HG03108 (cell line): ENCODE measurements around the gene OR56A3.
"Not testable (repeated sequence)": the region's sequence is repeated elsewhere in the genome, so short reads cannot be mapped to it uniquely, and the experiment has no call there.

Source experiments
- ATAC-seq: cut with Tn5 transposase; IDR thresholded peaks from one replicate; pipeline ENCODE4 v1.9.1; 2021; ENCODE audit warnings: moderate library complexity; ENCODE audit not compliant: unreplicated experiment

Gene OR56A3, protein sequence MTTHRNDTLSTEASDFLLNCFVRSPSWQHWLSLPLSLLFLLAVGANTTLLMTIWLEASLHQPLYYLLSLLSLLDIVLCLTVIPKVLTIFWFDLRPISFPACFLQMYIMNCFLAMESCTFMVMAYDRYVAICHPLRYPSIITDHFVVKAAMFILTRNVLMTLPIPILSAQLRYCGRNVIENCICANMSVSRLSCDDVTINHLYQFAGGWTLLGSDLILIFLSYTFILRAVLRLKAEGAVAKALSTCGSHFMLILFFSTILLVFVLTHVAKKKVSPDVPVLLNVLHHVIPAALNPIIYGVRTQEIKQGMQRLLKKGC

DNA sequence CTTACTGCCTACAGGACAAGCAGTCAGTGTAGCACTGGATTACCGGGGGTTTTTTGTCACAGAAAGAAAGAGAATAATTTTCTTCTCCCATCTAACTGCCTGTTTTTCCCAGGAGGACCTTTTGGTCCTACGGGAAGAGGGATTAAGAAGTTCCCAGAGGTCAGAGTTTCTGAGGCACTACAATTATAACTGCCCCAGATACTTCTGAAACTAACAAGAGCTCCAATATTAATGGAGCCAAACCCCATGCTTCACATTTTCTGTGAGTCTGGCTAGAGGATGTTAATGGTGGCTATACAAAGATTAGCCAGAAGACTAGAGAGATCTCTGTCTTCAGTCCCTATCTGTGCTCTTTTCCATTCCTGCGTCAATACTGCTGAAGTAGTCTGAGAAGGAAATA is at the start of gene OR56A3:
OR56A3 (plus strand) TSS at position 301 of the 400 bp plus-strand sequence. CDS start 5,096 bp downstream, outside the sequence.
- ATAC-seq = no peak

DNA sequence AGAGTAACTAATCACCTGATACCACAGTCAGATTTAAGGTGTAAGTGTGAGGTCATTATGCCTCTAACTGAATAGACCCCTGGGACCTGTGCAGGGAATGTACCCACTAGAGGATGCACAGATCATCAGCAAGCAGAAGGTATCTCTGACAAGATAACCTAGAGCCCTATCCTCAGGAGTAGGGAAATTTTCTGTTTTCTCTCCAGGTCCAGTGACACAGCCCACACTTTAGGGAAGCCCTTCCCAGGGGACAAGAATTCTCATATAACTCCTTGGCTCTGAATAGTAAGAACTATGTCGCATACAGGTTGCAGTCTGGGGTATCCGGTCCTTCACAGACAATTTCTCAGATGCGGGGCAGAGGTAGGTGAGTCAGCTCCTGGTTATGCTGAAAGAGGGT is 49.1 kb upstream of the OR56A3 start, which contains the start of gene OR52E5:
OR52E5 (plus strand) TSS at position 301 of the 400 bp plus-strand sequence. CDS start 7,569 bp downstream, outside the sequence.
- no peak for ATAC-seq

DNA sequence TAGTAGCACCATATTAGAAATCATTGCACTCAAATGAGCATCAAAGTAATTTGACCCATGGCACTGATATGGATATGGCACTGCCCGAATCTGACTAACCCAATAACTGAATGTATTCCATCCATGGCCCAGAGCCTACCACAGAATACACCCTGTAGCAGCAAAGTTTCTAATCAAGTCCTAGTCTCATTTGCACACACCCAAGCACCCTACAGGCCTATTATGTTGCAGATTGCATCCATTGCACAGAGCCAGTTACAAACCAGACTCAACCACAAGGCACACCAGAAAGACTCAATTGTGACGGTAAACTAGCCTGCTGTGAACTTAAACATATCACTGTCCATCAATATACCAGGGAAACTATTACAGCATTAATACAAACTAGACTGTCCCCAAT is 42.5 kb upstream of the OR56A3 start:
- ATAC-seq = no peak

DNA sequence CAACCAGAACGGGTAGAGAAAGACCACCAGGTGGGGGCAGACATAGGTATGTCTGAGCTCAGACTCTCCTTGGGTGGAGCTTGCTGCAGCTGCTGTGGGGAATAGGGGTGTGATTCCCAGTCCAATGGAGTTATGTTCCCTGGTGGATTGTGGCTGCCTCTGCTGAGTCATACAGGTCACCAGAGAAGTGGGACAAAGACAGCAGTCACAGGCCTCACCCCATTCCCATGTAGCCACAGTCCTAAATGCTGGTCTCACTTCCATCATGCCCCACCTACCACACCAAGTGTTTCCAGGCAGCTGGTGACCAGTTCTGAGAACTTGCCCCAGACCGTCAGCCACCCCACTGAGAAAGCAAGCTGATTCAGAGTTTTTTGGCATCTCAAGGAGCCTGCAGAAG is 31.5 kb upstream of the OR56A3 start:
- no peak for ATAC-seq

DNA sequence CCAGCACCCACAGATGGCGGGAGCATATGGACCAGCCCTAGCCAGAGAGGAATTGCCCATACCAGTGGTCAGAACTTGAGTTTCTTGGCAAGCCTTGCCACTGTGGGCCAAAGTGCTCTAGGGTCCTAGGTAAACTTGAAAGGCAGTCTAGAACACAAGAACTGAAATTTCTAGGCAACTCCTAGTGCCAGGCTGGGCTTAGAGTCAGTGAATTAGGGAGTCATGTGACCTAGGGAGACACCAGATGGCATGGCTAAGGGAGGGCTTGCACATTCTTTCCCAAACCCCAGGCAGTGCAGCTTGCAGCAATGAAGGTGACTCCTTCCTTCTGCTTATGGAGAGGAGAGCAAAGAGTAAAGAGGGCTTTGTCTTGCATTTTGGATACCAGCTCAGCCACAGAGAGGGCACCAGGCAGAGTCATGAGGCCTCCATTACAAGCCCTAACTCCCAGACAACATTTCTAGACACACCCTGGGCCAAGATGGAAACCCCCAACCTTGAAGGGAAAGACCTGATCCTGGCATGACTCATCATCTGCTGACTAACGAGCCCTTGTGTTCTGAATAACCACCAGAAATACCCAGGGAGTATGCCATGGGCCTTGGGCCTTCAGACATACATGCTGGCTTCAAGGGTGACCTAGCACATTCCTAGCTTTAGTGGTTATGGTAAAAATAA is 19.2 kb upstream of the OR56A3 start:
- ATAC-seq = no peak

DNA sequence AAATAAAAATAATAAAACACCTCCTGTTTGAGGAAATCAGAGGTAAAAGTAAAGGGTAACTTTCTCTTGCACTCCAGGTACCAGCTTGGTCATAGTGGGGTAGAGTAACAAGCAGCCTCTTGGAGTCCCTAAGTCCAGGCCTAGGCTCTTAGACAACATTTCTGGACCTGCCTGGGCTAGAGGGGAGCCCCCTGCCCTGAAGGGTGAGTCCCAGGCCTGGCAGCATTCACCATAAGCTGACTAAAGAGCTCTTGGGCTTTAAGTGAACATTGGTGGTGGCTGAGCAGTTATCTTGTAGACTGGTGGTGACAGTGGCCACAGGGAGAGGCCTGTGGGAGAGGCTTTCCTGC is 18.6 kb upstream of the OR56A3 start:
- no peak for ATAC-seq

DNA sequence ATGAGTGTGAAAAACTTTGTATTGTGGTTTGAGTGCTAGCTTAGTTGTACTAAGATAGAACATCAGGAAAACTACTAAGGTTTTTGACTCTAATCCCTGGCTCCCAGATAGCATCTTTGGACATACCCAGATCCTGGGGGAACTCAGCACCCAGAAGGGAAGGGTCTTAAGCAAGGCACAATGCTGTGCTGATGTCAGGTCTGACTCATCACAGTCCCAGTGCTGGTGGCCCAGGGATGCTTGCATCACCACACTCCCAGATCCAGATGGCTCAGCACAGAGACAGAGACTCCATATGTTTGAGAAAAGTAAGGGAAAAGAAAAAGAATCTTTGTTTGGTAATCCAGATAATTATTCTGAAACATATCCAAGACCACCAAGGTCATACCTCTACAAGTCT is 18.3 kb upstream of the OR56A3 start:
- ATAC-seq = no peak

DNA sequence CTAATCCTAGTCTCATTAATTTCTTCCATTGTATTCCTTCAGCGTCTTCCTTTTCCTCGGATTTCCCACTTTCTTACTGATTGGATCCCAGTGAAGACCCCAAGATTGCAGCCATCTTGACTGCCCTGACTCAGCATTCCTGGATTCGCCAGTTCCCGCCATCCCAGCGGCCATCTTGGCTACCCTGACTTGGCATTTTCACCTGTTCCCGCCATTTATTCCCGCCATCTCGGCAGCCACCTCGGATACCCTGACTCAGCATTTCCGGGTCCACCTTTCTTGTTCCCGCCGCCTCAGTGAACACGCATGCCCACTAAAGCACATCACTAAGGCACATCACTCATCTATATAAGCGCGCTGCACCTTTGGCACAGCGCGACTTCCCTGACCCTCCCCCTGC is 13.8 kb upstream of the OR56A3 start:
- ATAC-seq = no peak

DNA sequence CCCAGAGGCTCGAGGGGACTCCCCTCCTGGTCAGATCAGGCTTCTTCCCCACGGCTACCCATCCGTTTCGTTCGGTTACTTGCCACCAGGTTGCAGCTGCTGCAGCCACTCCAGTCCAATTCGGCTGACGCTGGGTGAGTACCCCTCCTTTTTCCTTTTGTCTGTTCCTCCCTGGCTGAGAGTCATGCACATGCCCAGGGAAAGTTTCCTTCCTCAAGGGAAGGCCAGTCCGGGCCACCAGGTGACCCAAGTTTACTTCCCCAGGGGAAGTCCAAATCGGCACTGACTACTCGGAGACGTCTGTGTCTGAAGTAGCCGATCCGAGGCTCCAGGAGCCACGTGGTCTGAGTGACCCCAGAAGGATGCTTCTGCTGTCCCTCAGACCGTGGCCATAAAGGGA is 13.2 kb upstream of the OR56A3 start:
- ATAC-seq = no peak

DNA sequence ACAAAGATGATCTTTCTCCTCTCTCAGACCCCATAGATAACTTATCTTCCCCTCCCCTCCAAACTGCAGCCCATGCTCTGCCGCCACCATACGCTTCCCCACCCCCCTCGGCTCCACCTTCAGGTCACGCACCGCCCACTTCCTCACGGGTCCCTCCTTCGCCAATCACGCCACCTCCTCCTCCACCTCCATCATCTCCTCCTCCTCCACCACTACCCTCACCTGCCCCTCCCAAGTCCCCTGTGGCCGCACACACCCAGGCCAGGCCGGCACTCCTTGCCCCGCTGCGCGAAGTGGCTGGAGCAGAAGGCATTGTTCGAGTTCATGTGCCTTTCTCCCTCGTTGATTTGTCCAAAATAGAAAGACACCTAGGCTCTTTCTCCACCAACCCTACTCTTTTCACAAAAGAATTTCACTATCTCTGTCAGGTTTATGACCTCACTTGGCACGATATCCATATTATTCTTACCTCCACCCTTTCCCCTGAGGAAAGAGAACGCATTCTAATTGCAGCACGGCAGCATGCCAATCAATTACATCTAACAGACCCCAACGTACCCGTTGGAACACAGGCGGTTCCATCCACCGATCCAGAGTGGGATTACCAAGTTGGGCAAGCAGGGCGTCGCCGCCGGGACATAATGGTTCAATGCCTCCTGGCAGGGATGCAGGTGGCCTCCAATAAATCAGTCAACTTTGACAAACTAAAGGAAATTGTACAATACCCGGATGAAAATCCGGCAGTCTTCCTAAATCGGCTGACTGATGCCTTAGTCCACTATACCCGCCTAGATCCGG is 12.3 kb upstream of the OR56A3 start:
- no peak for ATAC-seq

DNA sequence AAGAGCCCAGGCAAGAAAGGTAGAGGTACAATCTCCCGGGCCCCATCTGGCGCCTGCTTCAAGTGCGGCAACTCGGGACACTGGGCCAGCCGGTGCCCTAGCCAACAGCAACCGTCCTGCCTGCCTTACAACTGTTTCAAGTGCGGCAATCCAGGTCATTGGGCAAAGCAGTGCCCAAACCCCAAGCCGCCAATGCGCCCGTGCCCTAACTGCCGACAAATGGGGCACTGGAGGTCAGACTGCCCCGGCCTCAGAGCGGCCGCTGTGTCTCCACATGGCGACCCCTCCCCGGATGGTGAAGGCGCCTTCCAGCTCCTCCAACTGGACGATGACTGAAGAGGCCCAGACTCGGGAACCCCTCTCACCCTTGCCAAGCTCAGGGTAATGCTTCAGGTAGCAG is 11.4 kb upstream of the OR56A3 start:
- no peak for ATAC-seq

DNA sequence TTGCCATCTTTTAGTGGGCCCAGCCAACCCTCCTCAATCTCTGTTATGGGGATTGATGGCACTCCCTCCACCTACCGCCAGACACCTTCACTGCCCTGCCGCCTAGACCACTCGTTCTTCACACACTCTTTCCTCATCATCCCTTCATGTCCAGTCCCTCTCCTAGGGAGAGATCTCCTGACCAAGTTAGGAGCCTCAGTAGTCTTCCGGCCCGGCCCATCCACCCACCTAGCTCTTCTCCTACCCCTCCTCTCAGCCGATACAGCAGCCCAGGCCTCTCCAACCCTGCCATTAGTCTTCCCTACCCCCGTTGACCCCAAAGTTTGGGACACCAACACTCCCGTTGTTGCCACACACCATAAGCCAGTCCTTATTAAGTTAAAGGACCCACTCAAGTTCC is 11.0 kb upstream of the OR56A3 start:
- no peak for ATAC-seq

DNA sequence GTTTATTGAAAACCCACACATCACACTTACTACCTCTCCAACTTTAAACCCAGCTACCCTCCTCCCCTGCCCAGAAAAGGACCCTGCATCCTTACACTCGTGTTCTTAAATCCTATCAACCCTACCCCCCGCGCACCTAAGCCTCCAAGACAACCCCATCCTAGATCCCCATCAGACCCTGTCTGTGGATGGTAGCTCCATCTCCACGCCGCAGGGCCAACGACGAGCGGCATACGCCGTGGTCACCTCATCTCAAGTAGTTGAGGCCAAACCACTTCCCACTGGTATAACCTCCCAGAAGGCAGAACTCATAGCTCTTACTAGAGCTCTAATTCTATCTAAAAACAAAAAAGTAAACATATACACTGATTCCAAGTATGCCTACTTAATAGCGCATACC is 9.4 kb upstream of the OR56A3 start:
- no peak for ATAC-seq

DNA sequence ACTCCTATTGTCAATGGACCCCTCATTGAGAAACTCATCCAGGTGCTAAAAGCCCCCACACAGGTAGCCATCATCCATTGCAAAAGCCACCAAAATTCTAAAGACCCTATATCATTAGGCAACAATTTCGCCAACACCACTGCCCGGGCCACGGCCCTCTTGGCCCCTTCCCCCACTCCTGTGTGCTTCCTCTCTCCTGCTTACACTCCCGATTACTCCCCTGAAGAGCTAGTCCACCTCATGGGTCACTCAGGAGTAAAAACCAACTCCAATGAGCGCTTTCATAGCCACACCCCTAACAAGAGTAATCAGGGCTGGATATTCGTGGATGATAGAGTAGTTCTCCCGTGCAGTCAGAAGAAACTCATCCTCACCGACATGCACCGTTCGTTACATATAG is 8.9 kb upstream of the OR56A3 start:
- no peak for ATAC-seq

DNA sequence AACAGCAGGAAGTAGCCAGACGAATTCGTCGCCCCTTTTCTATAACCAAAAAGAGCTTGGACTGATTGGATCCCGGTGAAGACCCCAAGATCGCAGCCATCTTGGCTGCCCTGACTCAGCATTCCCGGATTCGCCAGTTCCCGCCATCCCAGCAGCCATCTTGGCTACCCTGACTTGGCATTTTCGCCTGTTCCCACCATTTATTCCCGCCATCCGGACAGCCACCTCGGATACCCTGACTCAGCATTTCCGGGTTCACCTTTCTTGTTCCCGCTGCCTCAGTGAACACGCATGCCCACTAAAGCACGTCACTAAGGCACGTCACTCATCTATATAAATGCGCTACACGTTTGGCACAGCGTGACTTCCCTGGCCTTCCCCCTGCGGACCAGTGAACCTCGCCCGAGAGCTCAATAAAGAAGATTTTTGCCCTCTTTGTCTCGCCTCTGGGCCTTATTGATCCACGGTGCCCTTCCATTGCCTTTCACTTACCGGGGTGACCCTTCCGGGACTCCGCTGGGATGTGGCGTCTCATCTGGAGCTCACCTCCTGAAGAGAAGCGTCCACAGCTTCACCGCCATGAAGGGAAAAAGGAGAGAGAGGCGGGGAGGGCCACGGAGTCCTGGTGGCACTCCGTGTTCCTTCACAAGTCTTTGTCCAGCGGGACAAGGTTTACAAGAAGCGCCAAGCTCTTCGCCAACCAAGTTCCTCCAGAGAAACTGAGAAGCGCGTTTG is 4.0 kb upstream of the OR56A3 start:
- ATAC-seq = no peak

DNA sequence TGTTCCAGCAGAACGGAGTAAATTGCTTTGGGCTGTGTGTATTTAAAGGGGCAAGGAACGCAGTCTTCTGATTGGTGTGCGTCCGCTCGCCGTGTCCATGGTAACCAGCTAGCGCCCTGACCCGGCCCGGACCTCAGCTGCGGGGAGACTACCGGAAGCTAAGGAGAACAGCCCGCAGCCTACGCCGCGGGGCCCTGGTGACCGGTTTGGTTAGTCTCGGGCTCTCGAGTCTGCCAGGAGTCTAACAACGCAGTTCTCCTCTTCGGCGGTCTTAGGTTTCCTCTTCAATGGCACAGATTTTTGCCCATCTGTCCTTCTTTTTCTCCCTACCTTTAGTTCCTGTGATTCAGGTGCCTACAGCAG is 3.5 kb upstream of the OR56A3 start:
- ATAC-seq = no peak

DNA sequence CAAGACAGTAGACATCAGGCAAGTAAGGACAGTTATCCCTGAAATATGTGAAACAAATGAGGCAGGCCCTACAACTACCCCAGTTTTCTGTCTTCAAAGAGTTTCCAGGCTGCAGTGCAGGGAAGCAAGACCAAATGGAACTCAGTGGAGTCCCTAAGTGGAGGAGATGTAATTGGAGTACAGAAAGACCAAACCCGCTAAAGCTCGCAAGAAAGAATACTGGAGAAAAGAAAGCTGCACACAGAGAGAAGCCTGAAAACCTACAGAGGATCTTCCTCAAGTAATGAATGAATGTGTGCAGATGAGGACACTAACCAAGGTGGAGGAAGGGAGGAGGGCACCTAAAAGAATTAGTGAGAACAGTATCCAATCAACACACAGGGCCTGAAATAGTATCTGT is 1.3 kb upstream of the OR56A3 start:
- ATAC-seq = no peak

DNA sequence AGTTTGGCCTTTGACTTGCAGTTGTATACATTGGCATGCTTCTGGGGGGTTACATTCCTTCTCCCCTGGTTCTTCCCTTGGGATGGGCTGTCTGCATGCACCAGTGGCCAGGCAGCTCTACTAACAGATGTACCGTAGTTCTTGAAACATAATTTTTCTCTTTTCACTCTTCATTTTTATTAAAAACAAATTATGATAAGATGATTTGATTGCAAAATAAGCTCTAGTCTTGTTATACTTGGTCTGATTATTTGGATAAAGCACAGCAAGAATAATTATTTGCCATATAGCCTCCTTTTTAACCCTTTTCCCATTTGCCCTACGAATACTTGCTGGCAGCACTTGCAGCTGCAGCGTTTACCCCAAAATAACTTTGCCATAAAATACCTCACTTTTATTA is 13.5 kb downstream of the OR56A3 start:
- ATAC-seq = no peak

DNA sequence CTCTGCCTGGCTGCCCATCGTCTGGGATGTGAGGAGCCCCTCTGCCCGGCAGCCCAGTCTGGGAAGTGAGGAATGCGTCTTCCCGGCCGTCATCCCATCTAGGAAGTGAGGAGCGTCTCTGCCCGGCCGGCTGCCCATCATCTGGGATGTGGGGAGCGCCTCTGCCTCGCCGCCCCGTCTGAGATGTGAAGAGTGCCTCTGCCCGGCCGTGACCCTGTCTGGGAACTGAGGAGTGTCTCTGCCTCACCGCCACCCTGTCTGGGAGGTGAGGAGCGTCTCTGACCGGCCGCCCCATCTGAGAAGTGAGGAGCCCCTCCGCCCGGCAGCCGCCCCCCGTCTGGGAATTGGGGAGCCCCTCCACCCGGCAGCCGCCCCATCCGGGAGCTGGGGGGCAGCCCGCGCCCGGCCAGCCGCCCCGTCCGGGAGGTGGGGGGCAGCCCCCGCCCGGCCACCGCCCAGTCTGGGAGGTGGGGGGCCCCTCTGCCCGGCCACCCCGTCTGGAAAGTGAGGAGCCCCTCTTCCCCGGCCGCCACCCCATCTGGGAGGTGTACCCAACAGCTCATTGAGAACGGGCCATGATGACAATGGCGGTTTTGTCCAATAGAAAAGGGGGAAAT is 18.8 kb downstream of the OR56A3 start:
- ATAC-seq = not testable (repeated sequence)

DNA sequence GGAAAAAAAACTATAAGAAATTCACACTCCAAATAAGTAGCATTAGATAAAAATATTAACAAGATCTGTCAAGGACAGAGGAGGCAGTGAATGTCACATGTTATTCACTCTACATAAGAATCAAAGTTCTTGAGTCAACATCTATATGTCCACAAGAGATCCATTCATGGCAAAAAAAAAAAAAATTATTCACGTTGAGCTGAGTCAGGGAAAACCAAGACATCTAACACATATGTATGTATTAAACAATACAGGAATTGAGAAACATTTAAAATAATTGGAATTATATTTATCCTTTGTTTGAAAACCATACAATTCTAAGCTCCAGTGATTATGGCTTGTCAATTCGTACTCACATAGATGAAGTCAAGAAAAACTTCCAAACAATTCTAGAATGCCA is 24.9 kb downstream of the OR56A3 start:
- ATAC-seq = no peak

DNA sequence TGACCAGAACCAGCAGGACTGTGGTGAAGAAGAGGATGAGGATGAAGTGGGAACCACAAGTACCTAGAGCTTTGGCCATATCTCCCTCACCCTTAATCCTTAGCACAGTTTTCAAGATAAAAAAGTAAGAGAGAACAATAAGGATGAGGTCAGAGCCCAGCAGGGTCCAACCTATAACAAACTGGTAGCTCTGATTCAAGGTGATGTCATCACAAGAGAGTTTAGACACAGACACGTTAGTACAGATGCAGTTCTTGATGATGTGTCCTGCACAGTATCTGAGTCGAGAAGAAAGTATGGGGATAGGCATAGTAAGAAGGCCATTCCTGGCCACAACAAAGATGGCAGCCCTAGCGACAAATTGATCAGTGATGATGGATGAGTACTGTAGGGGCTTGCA is 25.7 kb downstream of the OR56A3 start:
- no peak for ATAC-seq
